HepG2 (cell line): ENCODE results near the gene SFXN5. TPM values are rescaled to one million over a fixed set of nuclear protein-coding genes. Genes with fewer than 3 reads are reported as not detected.
A peak's percentile ranks its signal among the peaks of the same experiment; 100 is the strongest.

Source experiments
- ARID3A ChIP-seq: IDR thresholded peaks from 2 replicates; pipeline ENCODE4 v1.6.1; 2012; ENCODE audit warnings: low read depth, low read length, improper control_type of control experiment
- BCL6 ChIP-seq: IDR thresholded peaks from 2 replicates; pipeline ENCODE4 v1.6.1; 2016; ENCODE audit warnings: missing genetic modification reagents, missing compliant biosample characterization
- HNRNPK ChIP-seq: fragments of 200-400 bp; formaldehyde crosslinking; IDR thresholded peaks from 2 replicates; pipeline ENCODE4 v1.6.1; 2018; ENCODE audit warnings: low read length, low read depth, moderate library complexity, mild to moderate bottlenecking; ENCODE audit not compliant: poor library complexity, severe bottlenecking
- NKX3-1 ChIP-seq: sonication (generic); formaldehyde crosslinking; IDR thresholded peaks from 2 replicates; pipeline ENCODE4 v1.5.0; 2020; ENCODE audit warnings: missing genetic modification reagents
- NRL ChIP-seq: sonication (generic); formaldehyde crosslinking; IDR thresholded peaks from 2 replicates; pipeline ENCODE4 v1.5.0; 2020; ENCODE audit warnings: missing genetic modification reagents, mild to moderate bottlenecking, moderate library complexity, borderline replicate concordance
- PHF21A ChIP-seq: sonication (generic); formaldehyde crosslinking; IDR thresholded peaks from 2 replicates; pipeline ENCODE4 v1.5.0; 2020; ENCODE audit warnings: mild to moderate bottlenecking, missing genetic modification reagents
- SOX6 ChIP-seq, 2 experiments: fragments of 450-650 bp in 1 of 2; sonication (generic) in 1 of 2; formaldehyde crosslinking in 1 of 2; IDR thresholded peaks; 2 replicates each; pipeline versions ENCODE4 v1.4.0 to v1.6.1; 2017 to 2020; ENCODE audit warnings: antibody characterized with exemption in 1 of 2, mild to moderate bottlenecking in 1 of 2, missing genetic modification reagents in 1 of 2
- ZBTB40 ChIP-seq, 2 experiments: fragments of 450-650 bp in 1 of 2; sonication (generic) in 1 of 2; formaldehyde crosslinking in 1 of 2; IDR thresholded peaks; 2 replicates each; pipeline versions ENCODE4 v1.6.1 to v1.8.0; 2016 to 2022; ENCODE audit warnings: antibody characterized with exemption in 1 of 2, mild to moderate bottlenecking in 1 of 2, missing genetic modification reagents in 1 of 2
- ZMYM4 ChIP-seq: sonication (generic); formaldehyde crosslinking; IDR thresholded peaks from 2 replicates; pipeline ENCODE4 v1.8.1; 2023; ENCODE audit warnings: mild to moderate bottlenecking, missing genetic modification reagents
- ZNF292 ChIP-seq: sonication (generic); formaldehyde crosslinking; IDR thresholded peaks from 2 replicates; pipeline ENCODE4 v1.8.1; 2022; ENCODE audit warnings: mild to moderate bottlenecking, low read depth, missing genetic modification reagents, borderline replicate concordance
- ZNF382 ChIP-seq: sonication (generic); formaldehyde crosslinking; IDR thresholded peaks from 2 replicates; pipeline ENCODE4 v1.5.0; 2020; ENCODE audit warnings: missing genetic modification reagents, mild to moderate bottlenecking, borderline replicate concordance
- ZNF556 ChIP-seq: sonication (generic); formaldehyde crosslinking; IDR thresholded peaks from 2 replicates; pipeline ENCODE4 v1.4.0; 2020; ENCODE audit warnings: mild to moderate bottlenecking, missing genetic modification reagents, borderline replicate concordance
- ZNF564 ChIP-seq: sonication (generic); formaldehyde crosslinking; IDR thresholded peaks from 2 replicates; pipeline ENCODE4 v1.8.1; 2023; ENCODE audit warnings: mild to moderate bottlenecking, missing genetic modification reagents
- polyA plus RNA-seq, 8 experiments: library from polyadenylated mRNA; depleted of rRNA in 3 of 8; stranded (reverse) in 7 of 8; unstranded in 1 of 8; fragments of >200 nt; fragmentation: Illumina TruSeq in 4 of 8; extraction: Trizol in 4 of 8; gene quantifications; 2 replicates each; pipeline versions ENCODE4 v1.2.1 to v1.2.3, GENCODE V29; 2011 to 2016; ENCODE audit warnings: low read depth in 4 of 8, missing spikeins in 1 of 8, mixed read lengths in 1 of 8; ENCODE audit not compliant: insufficient read depth in 1 of 8
- total RNA-seq, 5 experiments: library from RNA; depleted of rRNA; stranded (reverse); fragments of >200 nt; fragmentation: Illumina TruSeq; extraction: Trizol; gene quantifications; 2 replicates each; pipeline ENCODE4 v1.2.3, GENCODE V29; 2016; ENCODE audit warnings: low read depth in 1 of 5
- TF ChIP-seq, protein P1 (sequence below): sonication (generic); formaldehyde crosslinking; IDR thresholded peaks from 2 replicates; pipeline ENCODE4 v1.5.0; 2020; ENCODE audit warnings: missing genetic modification reagents, mild to moderate bottlenecking, borderline replicate concordance
- TF ChIP-seq, protein P2 (sequence below): sonication (generic); formaldehyde crosslinking; IDR thresholded peaks from 2 replicates; pipeline ENCODE4 v1.4.0; 2020; ENCODE audit warnings: missing genetic modification reagents

SFXN5 gene
- total and polyA plus RNA-seq, 2 of the 13 experiments (the other 11 are each of a cell fraction or from before 2014, with no cell fraction given) = 34.9 to 37.4 TPM

DNA sequence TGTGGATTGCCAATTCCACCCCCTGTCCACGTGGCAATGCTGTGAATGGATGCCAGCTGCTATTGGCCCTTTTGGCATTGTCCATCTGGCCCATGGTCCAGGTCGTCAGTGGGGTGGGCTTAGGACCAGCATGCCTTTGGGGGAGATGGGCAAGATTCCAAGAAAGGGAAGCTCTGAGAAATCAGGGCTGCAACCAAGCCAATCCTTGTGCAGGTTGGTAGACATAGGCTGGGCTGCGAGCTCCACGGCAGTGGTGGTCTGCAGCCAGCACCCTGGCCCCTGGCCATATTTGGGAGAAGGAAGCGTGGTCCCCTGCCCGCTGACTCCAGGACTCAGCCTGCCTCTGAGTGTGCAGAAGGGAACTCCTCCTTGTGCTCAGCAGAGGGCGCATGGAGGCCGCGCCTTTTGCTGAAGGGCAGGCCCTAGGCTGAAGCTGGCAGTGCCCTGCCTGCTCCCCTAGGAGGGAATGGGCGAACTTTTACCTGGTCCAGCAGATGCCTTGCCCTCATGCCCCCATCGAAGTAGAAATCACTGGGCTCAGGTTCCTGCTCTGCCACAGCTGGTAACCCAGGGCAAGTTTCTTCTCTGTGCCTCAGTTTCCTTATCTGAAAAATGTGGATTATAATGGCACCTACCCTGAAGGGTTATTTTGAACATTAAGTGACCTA lies 178.9 kb downstream of the SFXN5 start (continued):
- TF ChIP-seq ZNF564 (CRISPR knock-in tag) (no peak), ZNF292 (no peak), PHF21A (no peak), NRL (CRISPR knock-in tag) (peak; percentile 74), ARID3A (no peak), ZNF556 (no peak), SOX6 (IDR thresholded peaks at IDR 0.05) (no peak), SOX6 (CRISPR knock-in tag; IDR thresholded peaks at IDR 0.05) (no peak), ZMYM4 (0 out of 2 replicates have a peak, but pooled peaks have one; percentile 37), BCL6 (CRISPR knock-in tag) (0 out of 2 replicates have a peak, but pooled peaks have one; percentile 4), ZBTB40 (IDR thresholded peaks at IDR 0.05) (no peak), ZBTB40 (CRISPR knock-in tag; IDR thresholded peaks at IDR 0.05) (no peak), NKX3-1 (CRISPR knock-in tag) (no peak), HNRNPK (no peak), ZNF382 (CRISPR knock-in tag) (no peak)
- TF ChIP-seq, protein P1, sequence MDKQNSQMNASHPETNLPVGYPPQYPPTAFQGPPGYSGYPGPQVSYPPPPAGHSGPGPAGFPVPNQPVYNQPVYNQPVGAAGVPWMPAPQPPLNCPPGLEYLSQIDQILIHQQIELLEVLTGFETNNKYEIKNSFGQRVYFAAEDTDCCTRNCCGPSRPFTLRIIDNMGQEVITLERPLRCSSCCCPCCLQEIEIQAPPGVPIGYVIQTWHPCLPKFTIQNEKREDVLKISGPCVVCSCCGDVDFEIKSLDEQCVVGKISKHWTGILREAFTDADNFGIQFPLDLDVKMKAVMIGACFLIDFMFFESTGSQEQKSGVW (CRISPR knock-in tag) = no peak
- TF ChIP-seq, protein P2, sequence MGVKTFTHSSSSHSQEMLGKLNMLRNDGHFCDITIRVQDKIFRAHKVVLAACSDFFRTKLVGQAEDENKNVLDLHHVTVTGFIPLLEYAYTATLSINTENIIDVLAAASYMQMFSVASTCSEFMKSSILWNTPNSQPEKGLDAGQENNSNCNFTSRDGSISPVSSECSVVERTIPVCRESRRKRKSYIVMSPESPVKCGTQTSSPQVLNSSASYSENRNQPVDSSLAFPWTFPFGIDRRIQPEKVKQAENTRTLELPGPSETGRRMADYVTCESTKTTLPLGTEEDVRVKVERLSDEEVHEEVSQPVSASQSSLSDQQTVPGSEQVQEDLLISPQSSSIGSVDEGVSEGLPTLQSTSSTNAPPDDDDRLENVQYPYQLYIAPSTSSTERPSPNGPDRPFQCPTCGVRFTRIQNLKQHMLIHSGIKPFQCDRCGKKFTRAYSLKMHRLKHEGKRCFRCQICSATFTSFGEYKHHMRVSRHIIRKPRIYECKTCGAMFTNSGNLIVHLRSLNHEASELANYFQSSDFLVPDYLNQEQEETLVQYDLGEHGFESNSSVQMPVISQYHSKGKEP (CRISPR knock-in tag) = no peak
